ENCODE measurements around the gene FZD7. TPM values are rescaled to one million over a fixed set of nuclear protein-coding genes. Genes with fewer than 3 reads are reported as not detected.
A peak's percentile ranks its signal among the peaks of the same experiment; 100 is the strongest.

Gene FZD7
- total RNA-seq, 2 donors from 2014 or later, result 193 to 266 TPM

- Mint-ChIP-seq H3K27ac (no peak overlapping the region), H3K27me3 (ENCODE audit: insufficient read depth) (no peaks in the 10 kb centered on the region), H3K4me3 (no peak overlapping the region), H3K4me1 (peaks cover 27% of the 10 kb centered on the region), H3K9me3 (no peaks in the 10 kb centered on the region), H3K36me3 (ENCODE audit: low read depth) (no peaks in the 10 kb centered on the region)
- DNase-seq, result no peak
- 94 to 96% methylated on average over 4 to 7 of the region's 7 CpGs for WGBS, 2 experiments (ENCODE audit: insufficient coverage in 1 of 2, insufficient read length in 1 of 2)
- Histone ChIP-seq H3K27ac (ENCODE audit: low read depth, low read length) (no peak overlapping the region), H3K4me1 (ENCODE audit: control insufficient read depth, insufficient read depth, low read length) (peaks cover 11% of the 10 kb centered on the region), H3K4me3 (ENCODE audit: low read length) (no peak overlapping the region), H3K36me3 (ENCODE audit: control insufficient read depth, insufficient read depth, low read length) (no peaks in the 10 kb centered on the region), H3K27me3 (ENCODE audit: control insufficient read depth, insufficient read depth, low read length, poor library complexity, severe bottlenecking) (no peaks in the 10 kb centered on the region), H3K9me3 (ENCODE audit: control insufficient read depth, low read length) (no peaks in the 10 kb centered on the region), H3K9ac (ENCODE audit: extremely low read depth, low read length, poor library complexity, severe bottlenecking) (no peak overlapping the region)
- no peak for TF ChIP-seq CTCF (conservative IDR thresholded peaks at IDR 0.05)
Observed at GRCh38 chr2:201999279-201999678, 34.4 kb upstream of the FZD7 start.

GRCh38 chr2:202001826-202002225 lies 31.8 kb upstream of the FZD7 start:
- Mint-ChIP-seq H3K9me3 (no peaks in the 10 kb centered on the region), H3K4me1 (peaks cover 26% of the 10 kb centered on the region), H3K27me3 (ENCODE audit: insufficient read depth) (no peaks in the 10 kb centered on the region), H3K36me3 (ENCODE audit: low read depth) (no peaks in the 10 kb centered on the region), H3K27ac (no peak overlapping the region), H3K4me3 (no peak overlapping the region)
- no peak for TF ChIP-seq CTCF (conservative IDR thresholded peaks at IDR 0.05)
- Histone ChIP-seq H3K27me3 (ENCODE audit: control insufficient read depth, insufficient read depth, low read length, poor library complexity, severe bottlenecking) (no peaks in the 10 kb centered on the region), H3K9me3 (ENCODE audit: control insufficient read depth, low read length) (no peaks in the 10 kb centered on the region), H3K4me1 (ENCODE audit: control insufficient read depth, insufficient read depth, low read length) (peaks cover 14% of the 10 kb centered on the region), H3K4me3 (ENCODE audit: low read length) (no peak overlapping the region), H3K36me3 (ENCODE audit: control insufficient read depth, insufficient read depth, low read length) (no peaks in the 10 kb centered on the region), H3K27ac (ENCODE audit: low read depth, low read length) (no peak overlapping the region), H3K9ac (ENCODE audit: extremely low read depth, low read length, poor library complexity, severe bottlenecking) (no peak overlapping the region)
- DNase-seq, result no peak
- 88 to 100% methylated on average over 1 to 2 of the region's 2 CpGs for WGBS, 2 experiments (ENCODE audit: insufficient coverage in 1 of 2, insufficient read length in 1 of 2)

- Histone ChIP-seq H3K36me3 (ENCODE audit: control insufficient read depth, insufficient read depth, low read length) (no peaks in the 10 kb centered on the region), H3K4me3 (ENCODE audit: low read length) (no peak overlapping the region), H3K4me1 (ENCODE audit: control insufficient read depth, insufficient read depth, low read length) (peaks cover 8% of the 10 kb centered on the region), H3K9ac (ENCODE audit: extremely low read depth, low read length, poor library complexity, severe bottlenecking) (no peak overlapping the region), H3K9me3 (ENCODE audit: control insufficient read depth, low read length) (no peaks in the 10 kb centered on the region), H3K27me3 (ENCODE audit: control insufficient read depth, insufficient read depth, low read length, poor library complexity, severe bottlenecking) (no peaks in the 10 kb centered on the region), H3K27ac (ENCODE audit: low read depth, low read length) (no peak overlapping the region)
- no peaks in the 10 kb centered on the region for H3K9me3 Mint-ChIP-seq
- DNase-seq, result peak; percentile 68
- 84 to 95% methylated on average over 4 to 6 of the region's 6 CpGs for WGBS, 2 experiments (ENCODE audit: insufficient coverage in 1 of 2, insufficient read length in 1 of 2)
- no peaks in the 10 kb centered on the region for H3K27me3 Mint-ChIP-seq (ENCODE audit: insufficient read depth)
- H3K27ac Mint-ChIP-seq, result no peak overlapping the region
- no peaks in the 10 kb centered on the region for H3K36me3 Mint-ChIP-seq (ENCODE audit: low read depth)
- H3K4me3 Mint-ChIP-seq, result no peak overlapping the region
- H3K4me1 Mint-ChIP-seq, result peaks cover 23% of the 10 kb centered on the region
- peak; percentile 66 for TF ChIP-seq CTCF (conservative IDR thresholded peaks at IDR 0.05)
Observed at GRCh38 chr2:202002381-202002780, 31.3 kb upstream of the FZD7 start.
